MM.1S (cell line): ENCODE data around the gene ALPK3.

Experiments
- DNase-seq: peaks from one replicate; pipeline ENCODE4 v3.0.0-alpha.2; 2015
- H2AFZ ChIP-seq: fragments of 300-600 bp; sonication (generic); 2 replicates; pipeline ENCODE4 v1.6.0; 2016; ENCODE audit warnings: antibody characterized with exemption, low read length
- H3F3A ChIP-seq: fragments of 300-600 bp; sonication (generic); 2 replicates; pipeline ENCODE4 v1.6.1; 2016; ENCODE audit warnings: mild to moderate bottlenecking, antibody characterized with exemption, low read length, moderate library complexity, mixed read lengths; ENCODE audit not compliant: insufficient read depth
- H3K27ac ChIP-seq: fragments of 300-600 bp; sonication (generic); 2 replicates; pipeline ENCODE4 v1.5.1; 2016; ENCODE audit warnings: mild to moderate bottlenecking, low read length
- H3K27me3 ChIP-seq: fragments of 300-600 bp; sonication (generic); replicated peaks from 2 replicates; pipeline ENCODE4 v1.6.0; 2016; ENCODE audit warnings: low read length; ENCODE audit not compliant: insufficient read depth
- H3K36me3 ChIP-seq: fragments of 300-600 bp; sonication (generic); replicated peaks from 2 replicates; pipeline ENCODE4 v1.6.1; 2016; ENCODE audit warnings: mild to moderate bottlenecking, low read length, mixed read lengths; ENCODE audit not compliant: insufficient read depth
- H3K4me1 ChIP-seq: fragments of 300-600 bp; sonication (generic); 2 replicates; pipeline ENCODE4 v1.6.1; 2016; ENCODE audit warnings: low read length, mixed read lengths
- H3K4me2 ChIP-seq: fragments of 300-600 bp; sonication (generic); 2 replicates; pipeline ENCODE4 v1.6.0; 2016; ENCODE audit warnings: low read depth, low read length
- H3K4me3 ChIP-seq: fragments of 300-600 bp; sonication (generic); 2 replicates; pipeline ENCODE4 v1.5.1; 2016; ENCODE audit warnings: low read length, mixed read lengths
- H3K79me2 ChIP-seq: fragments of 300-600 bp; sonication (generic); 2 replicates; pipeline ENCODE4 v1.6.1; 2016; ENCODE audit warnings: mixed run types, low read length, mixed read lengths
- H3K9ac ChIP-seq: fragments of 300-600 bp; sonication (generic); 2 replicates; pipeline ENCODE4 v1.6.1; 2016; ENCODE audit warnings: low read length, mixed read lengths
- H3K9me2 ChIP-seq: fragments of 300-600 bp; sonication (generic); replicated peaks from 2 replicates; pipeline ENCODE4 v1.6.1; 2016; ENCODE audit warnings: mild to moderate bottlenecking, low read length, mixed read lengths; ENCODE audit not compliant: insufficient read depth
- H3K9me3 ChIP-seq: fragments of 300-600 bp; sonication (generic); replicated peaks from 2 replicates; pipeline ENCODE4 v1.6.1; 2016; ENCODE audit warnings: mild to moderate bottlenecking, low read length, mixed read lengths; ENCODE audit not compliant: insufficient read depth
- H4K20me1 ChIP-seq: fragments of 300-600 bp; sonication (generic); 2 replicates; pipeline ENCODE4 v1.6.1; 2016; ENCODE audit warnings: mild to moderate bottlenecking, low read length, moderate library complexity, mixed read lengths; ENCODE audit not compliant: insufficient read depth
- EZH2 ChIP-seq: fragments of 300-600 bp; sonication (generic); optimal IDR thresholded peaks from 2 replicates; pipeline ENCODE3; 2017; ENCODE audit warnings: low read depth, mild to moderate bottlenecking, antibody characterized with exemption, low read length, mixed read lengths
- EZH2phosphoT487 ChIP-seq: fragments of 300-600 bp; sonication (generic); IDR thresholded peaks from 2 replicates; pipeline ENCODE4 v1.6.1; 2018; ENCODE audit warnings: antibody characterized with exemption, low read length
- TF ChIP-seq, protein P1 (sequence below): fragments of 300-600 bp; sonication (generic); IDR thresholded peaks from 2 replicates; pipeline ENCODE4 v1.5.1; 2016; ENCODE audit warnings: antibody characterized with exemption, low read length, mixed read lengths

ALPK3 gene

DNA sequence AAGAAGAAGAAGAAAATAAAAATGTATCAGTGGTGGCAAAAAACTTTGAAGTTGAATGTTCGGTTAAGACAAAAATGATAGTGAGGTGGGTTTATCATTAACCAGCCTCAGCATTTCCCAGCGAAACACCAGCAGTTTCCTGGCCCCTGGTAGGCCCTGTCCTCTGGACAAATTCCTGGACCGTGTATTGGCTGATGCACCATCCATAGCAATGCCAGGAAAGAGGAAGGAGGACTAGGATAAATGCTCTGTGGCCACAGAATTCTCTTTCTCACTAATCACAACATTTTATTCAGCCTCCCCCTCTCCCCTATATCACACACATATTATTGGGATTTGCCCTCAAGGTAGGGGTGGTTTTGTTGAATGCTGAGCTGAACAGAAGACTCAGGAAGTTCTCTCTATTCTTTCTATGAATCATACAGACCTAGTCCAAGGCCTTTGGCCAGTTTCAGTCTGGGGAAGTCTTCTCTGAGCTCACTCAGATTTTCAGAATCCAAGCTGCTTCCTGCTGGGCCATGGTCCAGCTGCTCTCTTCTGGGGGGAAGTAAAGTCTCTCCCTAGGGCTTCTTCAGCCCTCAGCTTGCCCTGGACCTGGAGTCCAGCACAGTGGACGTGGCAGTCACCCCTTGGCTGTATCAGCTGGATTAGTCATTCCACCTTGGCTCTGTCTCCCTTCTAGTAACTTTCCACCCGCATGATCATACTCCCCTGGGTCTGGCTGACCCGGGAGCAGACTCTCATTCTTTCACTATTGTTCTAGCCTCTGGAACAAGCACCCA is 94.9 kb downstream of the ALPK3 start:
- Histone ChIP-seq H4K20me1 (no peaks in the 10 kb centered on the region), H3K9me2 (no peaks in the 10 kb centered on the region), H3K4me1 (peaks cover 20% of the 10 kb centered on the region), H3K9me3 (no peaks in the 10 kb centered on the region), H3F3A (no peaks in the 10 kb centered on the region), H3K4me3 (no peak overlapping the region), H3K27me3 (no peaks in the 10 kb centered on the region), H3K36me3 (no peaks in the 10 kb centered on the region), H3K27ac (no peak overlapping the region), H3K79me2 (no peaks in the 10 kb centered on the region), H3K9ac (no peak overlapping the region), H3K4me2 (no peak overlapping the region), H2AFZ (no peak overlapping the region)
- TF ChIP-seq EZH2phosphoT487 (no peak), EZH2 (no peak)
- TF ChIP-seq, protein P1, sequence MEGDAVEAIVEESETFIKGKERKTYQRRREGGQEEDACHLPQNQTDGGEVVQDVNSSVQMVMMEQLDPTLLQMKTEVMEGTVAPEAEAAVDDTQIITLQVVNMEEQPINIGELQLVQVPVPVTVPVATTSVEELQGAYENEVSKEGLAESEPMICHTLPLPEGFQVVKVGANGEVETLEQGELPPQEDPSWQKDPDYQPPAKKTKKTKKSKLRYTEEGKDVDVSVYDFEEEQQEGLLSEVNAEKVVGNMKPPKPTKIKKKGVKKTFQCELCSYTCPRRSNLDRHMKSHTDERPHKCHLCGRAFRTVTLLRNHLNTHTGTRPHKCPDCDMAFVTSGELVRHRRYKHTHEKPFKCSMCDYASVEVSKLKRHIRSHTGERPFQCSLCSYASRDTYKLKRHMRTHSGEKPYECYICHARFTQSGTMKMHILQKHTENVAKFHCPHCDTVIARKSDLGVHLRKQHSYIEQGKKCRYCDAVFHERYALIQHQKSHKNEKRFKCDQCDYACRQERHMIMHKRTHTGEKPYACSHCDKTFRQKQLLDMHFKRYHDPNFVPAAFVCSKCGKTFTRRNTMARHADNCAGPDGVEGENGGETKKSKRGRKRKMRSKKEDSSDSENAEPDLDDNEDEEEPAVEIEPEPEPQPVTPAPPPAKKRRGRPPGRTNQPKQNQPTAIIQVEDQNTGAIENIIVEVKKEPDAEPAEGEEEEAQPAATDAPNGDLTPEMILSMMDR, result no peak
- DNase-seq, result peak; percentile 17

DNA sequence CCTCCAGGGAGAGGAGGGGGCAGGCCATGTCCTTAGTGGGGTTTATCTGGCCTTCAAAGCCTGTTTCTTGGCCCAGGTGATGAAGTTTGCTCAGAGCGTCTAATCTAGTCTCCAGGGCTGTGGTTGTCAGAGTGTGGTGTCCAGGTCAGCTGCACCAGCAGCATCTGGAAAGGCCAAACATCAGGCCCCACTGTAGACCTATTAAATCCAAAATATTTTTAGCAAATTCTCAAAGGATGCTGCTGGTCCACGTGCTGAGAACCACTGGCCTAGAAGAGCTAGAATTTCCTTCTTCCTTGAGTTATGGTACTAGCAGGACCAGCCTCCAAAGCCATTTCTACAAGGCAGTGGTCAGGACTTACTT is 96.2 kb downstream of the ALPK3 start:
- Histone ChIP-seq H4K20me1 (no peaks in the 10 kb centered on the region), H3K9ac (no peak overlapping the region), H3K4me1 (peaks cover 20% of the 10 kb centered on the region), H2AFZ (no peak overlapping the region), H3K36me3 (no peaks in the 10 kb centered on the region), H3K4me3 (no peak overlapping the region), H3K79me2 (no peaks in the 10 kb centered on the region), H3K9me2 (no peaks in the 10 kb centered on the region), H3K9me3 (no peaks in the 10 kb centered on the region), H3F3A (no peaks in the 10 kb centered on the region), H3K27ac (no peak overlapping the region), H3K4me2 (no peak overlapping the region), H3K27me3 (no peaks in the 10 kb centered on the region)
- DNase-seq, result no peak
- TF ChIP-seq, protein P1, result no peak
- no peak for TF ChIP-seq EZH2
- no peak for TF ChIP-seq EZH2phosphoT487

DNA sequence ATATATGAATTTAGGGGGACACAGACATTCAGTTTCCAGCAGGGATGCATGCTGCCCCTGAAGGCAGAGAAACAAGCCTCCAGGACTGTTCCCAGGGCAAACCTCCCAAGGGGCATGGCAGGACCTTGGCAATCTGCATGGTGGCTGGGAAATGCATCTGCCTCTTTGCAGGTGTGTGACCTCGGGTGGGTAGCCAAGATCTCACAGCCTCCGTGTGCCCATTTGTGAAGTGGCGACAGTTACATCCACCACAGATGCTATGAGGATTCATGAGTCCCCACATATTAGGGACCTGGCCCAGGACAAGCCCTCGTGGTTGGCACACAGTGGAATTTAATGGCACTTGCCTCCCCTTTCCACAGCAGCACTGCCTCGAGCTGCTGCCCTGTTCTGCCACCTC is 97.2 kb downstream of the ALPK3 start:
- H3K9me2 ChIP-seq, result no peaks in the 10 kb centered on the region
- H2AFZ ChIP-seq, result 0 out of 2 replicates have a peak overlapping the region, but pooled peaks have one; percentile 42
- H4K20me1 ChIP-seq, result no peaks in the 10 kb centered on the region
- H3K79me2 ChIP-seq, result no peaks in the 10 kb centered on the region
- no peaks in the 10 kb centered on the region for H3K9me3 ChIP-seq
- TF ChIP-seq, protein P1, result no peak
- TF ChIP-seq EZH2 (no peak), EZH2phosphoT487 (no peak)
- H3K4me3 ChIP-seq, result no peak overlapping the region
- H3K27me3 ChIP-seq, result no peaks in the 10 kb centered on the region
- DNase-seq, result no peak
- peaks cover 20% of the 10 kb centered on the region for H3K4me1 ChIP-seq
- H3F3A ChIP-seq, result no peaks in the 10 kb centered on the region
- H3K4me2 ChIP-seq, result peak overlapping the region; percentile 40; the same call in 1 of the 2 replicates
- H3K36me3 ChIP-seq, result no peaks in the 10 kb centered on the region
- no peak overlapping the region for H3K27ac ChIP-seq
- no peak overlapping the region for H3K9ac ChIP-seq
